ENCODE data around the gene PTGER1. TPM values are rescaled to one million over a fixed set of nuclear protein-coding genes. Genes with fewer than 3 reads are reported as not detected.

PTGER1 gene, protein sequence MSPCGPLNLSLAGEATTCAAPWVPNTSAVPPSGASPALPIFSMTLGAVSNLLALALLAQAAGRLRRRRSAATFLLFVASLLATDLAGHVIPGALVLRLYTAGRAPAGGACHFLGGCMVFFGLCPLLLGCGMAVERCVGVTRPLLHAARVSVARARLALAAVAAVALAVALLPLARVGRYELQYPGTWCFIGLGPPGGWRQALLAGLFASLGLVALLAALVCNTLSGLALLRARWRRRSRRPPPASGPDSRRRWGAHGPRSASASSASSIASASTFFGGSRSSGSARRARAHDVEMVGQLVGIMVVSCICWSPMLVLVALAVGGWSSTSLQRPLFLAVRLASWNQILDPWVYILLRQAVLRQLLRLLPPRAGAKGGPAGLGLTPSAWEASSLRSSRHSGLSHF
- total RNA-seq (2022) (0.29 and 0.42 TPM in 2 replicates), Bru-seq, nascent RNA (percentile 33 among the genes with signal in this experiment), BruChase-seq, experiment 1, labeled RNA remaining after a 6-hour chase (percentile 31 among the genes with signal in this experiment), BruChase-seq, experiment 2, labeled RNA remaining after a 2-hour chase (percentile 36 among the genes with signal in this experiment)
- long read RNA-seq, partial matches to known transcripts: 0 of 1 reads
- long read RNA-seq, other reads (novel, unspliced or antisense): 1 of 1 reads

- intact Hi-C loops (cut with micrococcal nuclease): loop anchor here (5.0 kb wide), 1 partner anchor 338 kb away; the partner anchor contains the start of gene ASF1B
Measured at GRCh38 chr19:14475251-14476073, at the start of gene PTGER1. Gene PTGER1, minus strand, starts transcription at chr19:14475354. Its CDS starts 1,034 bp downstream, at chr19:14474320.

DNA sequence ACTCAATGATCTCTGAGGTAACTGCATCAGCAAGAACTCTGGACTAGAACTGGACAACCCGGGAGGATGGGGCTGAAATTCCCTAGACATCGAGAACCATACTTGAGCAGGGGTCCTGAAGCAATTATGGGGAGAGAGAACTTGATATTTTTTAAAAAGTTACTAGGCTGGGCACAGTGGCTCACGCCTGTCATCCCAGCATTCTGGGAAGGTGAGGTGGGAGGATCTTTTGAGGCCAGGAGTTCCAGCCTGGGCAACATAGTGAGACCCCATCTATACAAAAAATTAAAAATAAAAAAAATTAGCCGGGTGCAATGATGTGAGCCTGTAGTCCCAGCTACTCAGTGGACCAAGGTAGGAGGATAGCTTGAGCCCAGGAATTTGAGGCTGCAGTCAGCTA lies 45.4 kb upstream of the PTGER1 start:
- ChIA-PET POLR2A (interaction anchor here (0.6 to 1.4 kb wide), 3 partner anchors 9 to 1785 kb away, joined by 3 to 5 read pairs (median 3); partner anchors contain the start of gene GIPC1), CTCF (interaction anchor here (0.7 to 7.9 kb wide), 4 partner anchors 9 to 33 kb away, joined by 3 to 53 read pairs (median 5); no protein-coding TSS in a partner anchor)
- peaks cover 32% of the 10 kb centered on the region for H3K36me3 Mint-ChIP-seq (ENCODE audit: insufficient read depth, unreplicated experiment)
- TF ChIP-seq, protein P1, sequence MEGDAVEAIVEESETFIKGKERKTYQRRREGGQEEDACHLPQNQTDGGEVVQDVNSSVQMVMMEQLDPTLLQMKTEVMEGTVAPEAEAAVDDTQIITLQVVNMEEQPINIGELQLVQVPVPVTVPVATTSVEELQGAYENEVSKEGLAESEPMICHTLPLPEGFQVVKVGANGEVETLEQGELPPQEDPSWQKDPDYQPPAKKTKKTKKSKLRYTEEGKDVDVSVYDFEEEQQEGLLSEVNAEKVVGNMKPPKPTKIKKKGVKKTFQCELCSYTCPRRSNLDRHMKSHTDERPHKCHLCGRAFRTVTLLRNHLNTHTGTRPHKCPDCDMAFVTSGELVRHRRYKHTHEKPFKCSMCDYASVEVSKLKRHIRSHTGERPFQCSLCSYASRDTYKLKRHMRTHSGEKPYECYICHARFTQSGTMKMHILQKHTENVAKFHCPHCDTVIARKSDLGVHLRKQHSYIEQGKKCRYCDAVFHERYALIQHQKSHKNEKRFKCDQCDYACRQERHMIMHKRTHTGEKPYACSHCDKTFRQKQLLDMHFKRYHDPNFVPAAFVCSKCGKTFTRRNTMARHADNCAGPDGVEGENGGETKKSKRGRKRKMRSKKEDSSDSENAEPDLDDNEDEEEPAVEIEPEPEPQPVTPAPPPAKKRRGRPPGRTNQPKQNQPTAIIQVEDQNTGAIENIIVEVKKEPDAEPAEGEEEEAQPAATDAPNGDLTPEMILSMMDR (IDR thresholded peaks at IDR 0.05; ENCODE audit: unreplicated experiment): no peak
- no peaks in the 10 kb centered on the region for H3K27me3 Mint-ChIP-seq (ENCODE audit: insufficient read depth, unreplicated experiment)
- no peak overlapping the region for H3K27ac Mint-ChIP-seq (ENCODE audit: low read depth, unreplicated experiment)
- DNase-seq (ENCODE audit: unreplicated experiment): no peak
- H3K9me3 Mint-ChIP-seq (ENCODE audit: unreplicated experiment): no peaks in the 10 kb centered on the region
- no peak overlapping the region for H3K4me3 Mint-ChIP-seq (ENCODE audit: unreplicated experiment)
- intact Hi-C loops (cut with micrococcal nuclease): no loop called here
- no TSS peak for BruUV-seq (replicated peaks)
- H3K4me1 Mint-ChIP-seq (ENCODE audit: insufficient read depth, unreplicated experiment): peaks cover 21% of the 10 kb centered on the region

More at GRCh38 chr19:14475251-14476073, at the start of gene PTGER1:
- Mint-ChIP-seq H3K4me1 (ENCODE audit: insufficient read depth, unreplicated experiment) (peaks cover 14% of the 10 kb centered on the region), H3K36me3 (ENCODE audit: insufficient read depth, unreplicated experiment) (peaks cover 41% of the 10 kb centered on the region), H3K27ac (ENCODE audit: low read depth, unreplicated experiment) (no peak within 1 kb of the TSS), H3K27me3 (ENCODE audit: insufficient read depth, unreplicated experiment) (no peaks in the 10 kb centered on the region), H3K9me3 (ENCODE audit: unreplicated experiment) (no peaks in the 10 kb centered on the region), H3K4me3 (ENCODE audit: unreplicated experiment) (no peak within 1 kb of the TSS)
- TF ChIP-seq, protein P1 (IDR thresholded peaks at IDR 0.05; ENCODE audit: unreplicated experiment): no peak
- no TSS peak for BruUV-seq (replicated peaks)
- ChIA-PET CTCF (interaction anchor here (0.6 kb wide), 1 partner anchor 343 kb away, joined by 3 read pairs; no protein-coding TSS in a partner anchor), POLR2A (no interaction called here)
- no peak for DNase-seq (ENCODE audit: unreplicated experiment)

DNA sequence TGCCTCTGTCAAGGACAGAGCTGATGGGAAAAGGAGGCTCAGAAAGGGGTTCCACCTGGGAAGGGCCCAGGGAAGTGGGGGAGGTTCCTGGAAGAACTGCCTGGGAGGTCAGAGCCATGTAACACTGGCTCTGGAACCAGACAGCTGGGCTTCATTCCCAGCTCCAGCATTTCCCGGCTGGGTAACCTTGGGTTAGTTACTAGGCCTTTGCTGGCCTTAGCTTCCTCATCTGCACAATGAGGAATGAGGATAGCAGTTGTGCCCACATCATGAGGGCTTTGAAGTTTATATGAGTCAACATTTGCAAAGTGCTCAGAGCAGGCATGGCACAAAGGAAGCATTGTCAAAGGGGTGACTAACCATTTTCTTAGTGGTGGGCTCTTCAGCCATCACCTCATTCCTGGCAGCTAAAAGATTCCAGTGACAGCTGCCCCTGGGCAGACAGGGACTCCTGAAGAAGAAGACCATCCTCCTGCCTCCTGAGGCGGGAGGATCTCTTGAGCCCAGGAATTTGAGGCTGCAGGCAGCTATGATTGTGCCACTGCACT lies 44.8 kb upstream of the PTGER1 start:
- TF ChIP-seq, protein P1 (IDR thresholded peaks at IDR 0.05; ENCODE audit: unreplicated experiment): no peak
- no TSS peak for BruUV-seq (replicated peaks)
- Mint-ChIP-seq H3K4me1 (ENCODE audit: insufficient read depth, unreplicated experiment) (peaks cover 23% of the 10 kb centered on the region), H3K4me3 (ENCODE audit: unreplicated experiment) (peak overlapping the region; percentile 57), H3K36me3 (ENCODE audit: insufficient read depth, unreplicated experiment) (peaks cover 38% of the 10 kb centered on the region), H3K27ac (ENCODE audit: low read depth, unreplicated experiment) (peak overlapping the region; percentile 97), H3K9me3 (ENCODE audit: unreplicated experiment) (no peaks in the 10 kb centered on the region), H3K27me3 (ENCODE audit: insufficient read depth, unreplicated experiment) (no peaks in the 10 kb centered on the region)
- no peak for DNase-seq (ENCODE audit: unreplicated experiment)
- intact Hi-C loops (cut with micrococcal nuclease): no loop called here
- POLR2A ChIA-PET: interaction anchor here (0.5 to 5.6 kb wide), 7 partner anchors 9 to 1785 kb away, joined by 3 to 153 read pairs (median 5); partner anchors contain the start of genes DDX39A and GIPC1
- CTCF ChIA-PET: interaction anchor here (0.5 to 7.9 kb wide), 4 partner anchors 9 to 37 kb away, joined by 3 to 53 read pairs (median 3); partner anchors contain the start of gene GIPC1
